SK-N-SH treated with all-trans-retinoic acid at 6 μM for 48 hours (cell line): Measurements from ENCODE around the gene UBE2I.

Experiments
- ATAC-seq: fragments of 200-7000 bp; cut with Tn5 transposase; 3 replicates; pipeline ENCODE4 v1.9.1; 2020; ENCODE audit warnings: mild to moderate bottlenecking, moderate library complexity
- ARNTL ChIP-seq: fragments of 450-650 bp; formaldehyde crosslinking; IDR thresholded peaks from 2 replicates; pipeline ENCODE4 v1.5.0; 2020; ENCODE audit warnings: low read depth, mild to moderate bottlenecking, moderate library complexity, borderline replicate concordance
- BACH2 ChIP-seq: fragments of 250-450 bp; sonication (Bioruptor Pico); IDR thresholded peaks from 2 replicates; pipeline ENCODE4 v1.9.0; 2021; ENCODE audit warnings: mild to moderate bottlenecking, borderline replicate concordance
- CSDC2 ChIP-seq: fragments of 250-450 bp; sonication (Bioruptor Pico); IDR thresholded peaks from 2 replicates; pipeline ENCODE4 v1.5.0; 2020; ENCODE audit warnings: mild to moderate bottlenecking, moderate library complexity
- CSRNP3 ChIP-seq: fragments of 250-450 bp; sonication (Bioruptor Pico); IDR thresholded peaks from 2 replicates; pipeline ENCODE4 v1.5.1; 2021; ENCODE audit warnings: mild to moderate bottlenecking, moderate library complexity
- ESRRG ChIP-seq: fragments of 250-450 bp; sonication (Bioruptor Pico); IDR thresholded peaks from 2 replicates; pipeline ENCODE4 v1.6.1; 2021; ENCODE audit warnings: mild to moderate bottlenecking
- OSR1 ChIP-seq: fragments of 250-450 bp; sonication (Bioruptor Pico); IDR thresholded peaks from 2 replicates; pipeline ENCODE4 v1.8.0; 2022; ENCODE audit warnings: moderate library complexity, mild to moderate bottlenecking, inconsistent platforms
- PATZ1 ChIP-seq: fragments of 250-450 bp; sonication (Bioruptor Pico); IDR thresholded peaks from 2 replicates; pipeline ENCODE4 v1.8.0; 2020; ENCODE audit warnings: mild to moderate bottlenecking, moderate library complexity, borderline replicate concordance
- POU6F1 ChIP-seq: fragments of 250-450 bp; sonication (Bioruptor Pico); IDR thresholded peaks from 2 replicates; pipeline ENCODE4 v1.8.0; 2021; ENCODE audit warnings: low read depth, mild to moderate bottlenecking, moderate library complexity, borderline replicate concordance
- PPARA ChIP-seq: fragments of 250-450 bp; sonication (Bioruptor Pico); IDR thresholded peaks from 2 replicates; pipeline ENCODE4 v1.5.0; 2020; ENCODE audit warnings: mild to moderate bottlenecking, borderline replicate concordance
- RARB ChIP-seq: fragments of 250-450 bp; sonication (Bioruptor Pico); IDR thresholded peaks from 2 replicates; pipeline ENCODE4 v1.8.0; 2021; ENCODE audit warnings: mild to moderate bottlenecking, moderate library complexity
- SNAI2 ChIP-seq: fragments of 250-450 bp; sonication (Bioruptor Pico); IDR thresholded peaks from 2 replicates; pipeline ENCODE4 v1.5.0; 2020; ENCODE audit warnings: mild to moderate bottlenecking, moderate library complexity
- TCF4 ChIP-seq: fragments of 250-450 bp; sonication (Bioruptor Pico); IDR thresholded peaks from 2 replicates; pipeline ENCODE4 v1.8.0; 2021; ENCODE audit warnings: mild to moderate bottlenecking, moderate library complexity, borderline replicate concordance
- TOX ChIP-seq: fragments of 250-450 bp; sonication (Bioruptor Pico); IDR thresholded peaks from 2 replicates; pipeline ENCODE4 v1.8.0; 2021; ENCODE audit warnings: mild to moderate bottlenecking, moderate library complexity, borderline replicate concordance
- TSHZ2 ChIP-seq: fragments of 250-450 bp; sonication (Bioruptor Pico); IDR thresholded peaks from 2 replicates; pipeline ENCODE4 v1.5.0; 2020; ENCODE audit warnings: mild to moderate bottlenecking, moderate library complexity
- ZC3H10 ChIP-seq: fragments of 250-450 bp; sonication (Bioruptor Pico); IDR thresholded peaks from 2 replicates; pipeline ENCODE4 v1.5.1; 2021; ENCODE audit warnings: mild to moderate bottlenecking, moderate library complexity
- ZFP3 ChIP-seq: fragments of 250-450 bp; sonication (Bioruptor Pico); IDR thresholded peaks from 2 replicates; pipeline ENCODE4 v1.5.0; 2020; ENCODE audit warnings: mild to moderate bottlenecking, moderate library complexity
- ZNF565 ChIP-seq: fragments of 450-650 bp; formaldehyde crosslinking; conservative IDR thresholded peaks from 2 replicates; pipeline ENCODE4 v1.5.0; 2020; ENCODE audit warnings: low read depth, mild to moderate bottlenecking, moderate library complexity
- ZNF70 ChIP-seq: fragments of 450-650 bp; formaldehyde crosslinking; IDR thresholded peaks from 2 replicates; pipeline ENCODE4 v1.5.0; 2020; ENCODE audit warnings: mild to moderate bottlenecking, moderate library complexity
- ZNF8 ChIP-seq: fragments of 450-650 bp; formaldehyde crosslinking; IDR thresholded peaks from 2 replicates; pipeline ENCODE4 v1.5.0; 2020; ENCODE audit warnings: mild to moderate bottlenecking, moderate library complexity

The UBE2I gene

GRCh38 chr16:1318268-1318545, 8.8 kb downstream of the UBE2I start:
- ATAC-seq = no peak
- no peak for TF ChIP-seq TSHZ2 (CRISPR knock-in tag)
- no peak for TF ChIP-seq OSR1 (CRISPR knock-in tag)
- TF ChIP-seq SNAI2 = no peak
- no peak for TF ChIP-seq ESRRG
- TF ChIP-seq BACH2 (CRISPR knock-in tag) = no peak
- no peak for TF ChIP-seq PATZ1 (CRISPR knock-in tag)
- no peak for TF ChIP-seq ARNTL (CRISPR knock-in tag)
- no peak for TF ChIP-seq TOX
- no peak for TF ChIP-seq ZNF8 (CRISPR knock-in tag)
- no peak for TF ChIP-seq POU6F1 (CRISPR knock-in tag)
- no peak for TF ChIP-seq ZNF565 (CRISPR knock-in tag)
- no peak for TF ChIP-seq CSDC2
- no peak for TF ChIP-seq ZFP3 (CRISPR knock-in tag)
- TF ChIP-seq ZC3H10 (CRISPR knock-in tag) = no peak
- no peak for TF ChIP-seq PPARA (CRISPR knock-in tag)
- no peak for TF ChIP-seq TCF4 (CRISPR knock-in tag)
- no peak for TF ChIP-seq ZNF70 (CRISPR knock-in tag)
- no peak for TF ChIP-seq CSRNP3

GRCh38 chr16:1319041-1319440, 9.6 kb downstream of the UBE2I start:
- ATAC-seq = no peak
- TF ChIP-seq SNAI2 (no peak), ZNF70 (CRISPR knock-in tag) (no peak), PATZ1 (CRISPR knock-in tag) (no peak), ZNF565 (CRISPR knock-in tag) (no peak), RARB (CRISPR knock-in tag) (no peak), OSR1 (CRISPR knock-in tag) (no peak), TSHZ2 (CRISPR knock-in tag) (no peak), BACH2 (CRISPR knock-in tag) (no peak), ARNTL (CRISPR knock-in tag) (no peak), POU6F1 (CRISPR knock-in tag) (no peak), ESRRG (no peak)
